ENCODE data around the gene CALB2.
"Not testable (repeated sequence)": the region's sequence is repeated elsewhere in the genome, so short reads cannot be mapped to it uniquely, and the experiment has no call there.

Gene CALB2

DNA sequence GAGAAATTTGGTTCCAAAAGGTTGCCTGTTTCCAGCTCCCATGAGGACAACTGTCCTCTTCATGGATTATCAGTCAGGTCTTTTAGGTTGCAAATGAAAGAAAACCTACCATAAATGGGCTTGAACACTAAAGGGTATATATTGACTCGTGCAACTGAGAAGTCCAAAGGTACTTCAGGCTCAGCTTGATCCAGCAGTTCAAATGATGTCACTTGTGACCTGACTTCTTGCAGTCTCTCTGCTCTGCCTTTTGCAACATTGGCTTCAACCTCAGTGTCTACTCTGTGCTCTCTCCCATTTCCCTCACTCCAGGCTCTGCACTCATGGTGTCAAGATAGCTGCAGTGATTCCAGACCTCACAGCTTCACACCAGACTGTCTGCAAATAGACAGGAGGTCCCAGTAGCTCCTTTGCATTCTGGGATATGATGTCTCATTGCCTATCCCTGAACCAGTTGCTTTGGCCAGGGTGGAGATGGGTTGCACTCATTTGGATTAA is 5.5 kb upstream of the CALB2 start:
- DNase-seq: no peak
- ATAC-seq: no peak

DNA sequence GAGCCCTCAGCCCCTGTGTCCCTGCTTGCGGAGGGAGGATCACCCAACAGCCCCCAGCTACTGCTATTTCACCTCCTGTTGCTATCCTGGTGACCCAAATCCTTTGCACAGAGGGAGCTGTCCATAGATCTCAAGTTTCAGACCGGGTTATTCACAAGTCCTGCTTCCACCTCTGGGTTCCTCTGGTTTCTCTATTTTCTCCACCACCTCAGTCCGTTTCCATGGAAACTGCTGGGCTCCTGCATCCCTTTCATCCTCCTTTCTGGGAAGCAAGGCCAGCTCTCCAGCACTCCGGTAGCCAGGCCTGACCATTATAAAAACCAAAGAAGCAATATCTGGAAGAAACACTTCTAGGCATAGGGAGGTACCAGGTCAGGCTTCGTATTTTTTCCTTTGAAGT is 4.8 kb upstream of the CALB2 start:
- ATAC-seq (no peak), DNase-seq (no peak)

DNA sequence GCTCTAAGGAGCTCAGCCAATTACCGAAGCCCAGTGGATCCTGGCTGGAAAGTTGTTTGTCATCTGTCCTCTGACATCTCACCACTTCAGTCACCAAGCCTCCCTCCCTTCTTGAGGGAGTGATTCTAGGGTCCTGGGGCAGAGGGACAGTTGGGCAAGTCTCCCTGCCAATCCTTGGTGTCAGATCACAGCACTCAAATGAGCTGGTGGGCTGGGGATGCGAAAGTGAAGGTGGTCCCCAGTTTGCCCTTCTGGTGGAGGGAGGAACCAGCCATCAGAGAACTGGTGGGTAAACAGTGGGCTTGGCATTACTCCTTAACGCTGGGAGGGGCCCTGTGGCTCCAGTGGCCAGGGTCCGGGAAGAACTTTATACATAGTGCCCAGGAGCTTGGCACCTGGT is 4.4 kb upstream of the CALB2 start:
- ATAC-seq (no peak), DNase-seq (no peak)

DNA sequence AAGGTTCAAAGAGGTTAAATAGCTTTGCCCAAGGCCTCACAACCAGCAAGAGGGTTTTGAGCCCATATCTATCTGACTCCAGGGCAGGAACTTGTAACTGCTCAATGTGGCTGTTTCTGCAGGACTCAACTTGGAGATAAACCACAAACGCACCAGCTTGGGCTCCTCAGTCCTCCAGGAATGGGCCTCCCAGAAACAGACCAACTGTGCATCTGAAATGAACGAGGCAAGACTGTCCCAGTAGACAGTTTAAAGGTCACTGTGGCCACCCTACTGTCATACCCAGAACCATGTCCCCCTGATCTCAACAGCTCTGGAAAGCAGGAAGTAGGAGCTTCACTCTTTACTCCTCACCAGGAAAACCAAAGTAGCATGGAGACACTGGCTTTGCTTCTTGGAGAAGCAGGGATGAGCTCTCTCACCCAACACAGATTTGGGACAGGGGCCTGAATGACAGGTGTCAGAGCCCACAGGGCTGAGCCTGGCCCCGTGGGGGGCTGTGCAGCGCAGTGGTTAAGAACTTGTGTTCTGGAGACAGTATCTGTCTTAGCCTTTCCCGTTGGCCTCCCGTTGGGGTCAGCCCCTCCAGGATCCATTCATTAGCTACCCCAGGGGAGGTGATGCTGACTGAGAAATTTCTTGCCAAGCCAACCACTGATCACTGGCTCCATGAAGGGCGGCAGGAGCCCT is 2.3 kb upstream of the CALB2 start:
- no peak for DNase-seq
- ATAC-seq: no peak

DNA sequence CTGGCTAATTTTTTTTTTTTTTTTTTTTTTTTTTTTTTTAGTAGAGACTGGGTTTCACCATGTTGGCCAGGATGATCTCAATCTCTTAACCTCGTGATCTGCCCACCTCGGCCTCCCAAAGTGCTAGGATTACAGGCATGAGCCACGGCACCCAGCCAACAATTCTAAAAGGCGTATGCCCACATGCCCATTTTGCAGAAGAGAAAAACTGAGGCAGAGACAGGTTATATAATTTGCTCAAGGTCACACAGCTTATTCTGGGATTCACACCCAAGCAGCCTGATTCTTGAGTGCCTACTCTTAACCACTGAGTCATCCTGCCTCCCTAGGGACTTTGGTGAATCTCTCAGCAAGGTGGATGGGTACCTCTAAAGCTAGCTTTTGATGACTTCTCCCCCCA is 1.6 kb upstream of the CALB2 start:
- ATAC-seq: not testable (repeated sequence)

DNA sequence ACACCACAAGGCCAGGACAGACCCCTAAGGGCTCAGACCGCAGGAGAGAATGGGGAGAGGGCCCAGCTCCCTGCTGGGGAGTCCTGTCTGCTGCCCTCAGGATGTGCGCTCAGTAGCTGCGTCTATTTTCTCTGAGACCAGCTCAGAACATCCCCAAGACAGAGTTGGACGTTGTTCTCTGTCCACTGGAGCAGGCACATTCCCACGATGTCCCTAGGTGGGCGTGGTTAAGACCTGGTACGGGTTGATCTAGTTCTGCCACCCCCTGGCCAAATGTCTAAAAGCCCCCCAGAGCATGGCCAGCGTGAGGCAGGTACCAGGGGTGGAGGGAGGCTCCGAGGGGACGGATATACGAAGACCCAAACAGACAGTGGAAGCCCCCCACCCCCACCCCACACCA is 842 bp upstream of the CALB2 start:
- no peak for DNase-seq
- no peak for ATAC-seq

More for the DNA sequence above, 1.6 kb upstream of the CALB2 start:
- DNase-seq: not testable (repeated sequence)

DNA sequence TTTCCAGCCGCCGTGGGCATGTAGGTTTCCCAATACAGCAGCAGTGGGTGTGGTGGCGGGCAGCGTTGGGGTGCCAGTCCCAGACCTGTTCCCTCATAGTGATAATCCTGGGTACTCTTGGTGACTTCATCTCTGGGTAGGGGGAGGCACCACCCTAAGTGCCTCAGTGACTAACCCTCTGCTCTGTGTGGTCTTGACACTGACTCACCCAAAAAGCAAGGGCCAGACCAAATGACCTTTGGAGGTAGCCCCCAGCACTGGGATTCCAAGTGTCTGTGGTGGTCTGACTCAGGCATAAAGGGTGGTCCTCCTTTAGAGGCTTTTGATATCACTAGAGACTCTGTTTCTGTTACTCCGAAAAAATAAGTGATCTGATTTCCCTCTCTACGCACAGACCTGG is 908 bp downstream of the CALB2 start:
- DNase-seq: no peak
- no peak for ATAC-seq

DNA sequence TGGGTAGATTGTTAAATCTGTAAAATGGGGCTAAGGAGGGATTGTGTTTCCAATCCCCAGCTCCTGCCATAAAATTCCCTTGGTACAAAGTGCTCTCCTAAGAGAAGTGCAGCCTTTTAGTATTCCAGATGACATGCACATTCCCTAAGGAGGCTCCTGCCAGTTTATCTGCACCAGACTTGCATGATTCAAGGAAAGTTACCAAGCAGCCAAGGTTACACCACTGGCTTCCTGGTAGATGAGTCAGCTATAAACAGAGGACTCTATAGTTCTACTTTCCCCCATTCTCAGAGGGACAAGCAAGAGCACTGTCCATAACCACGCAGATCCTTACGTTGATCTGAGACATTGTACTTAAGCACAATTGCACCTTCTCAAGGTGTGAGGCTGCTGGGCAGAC is 1.9 kb downstream of the CALB2 start:
- ATAC-seq (no peak), DNase-seq (no peak)

DNA sequence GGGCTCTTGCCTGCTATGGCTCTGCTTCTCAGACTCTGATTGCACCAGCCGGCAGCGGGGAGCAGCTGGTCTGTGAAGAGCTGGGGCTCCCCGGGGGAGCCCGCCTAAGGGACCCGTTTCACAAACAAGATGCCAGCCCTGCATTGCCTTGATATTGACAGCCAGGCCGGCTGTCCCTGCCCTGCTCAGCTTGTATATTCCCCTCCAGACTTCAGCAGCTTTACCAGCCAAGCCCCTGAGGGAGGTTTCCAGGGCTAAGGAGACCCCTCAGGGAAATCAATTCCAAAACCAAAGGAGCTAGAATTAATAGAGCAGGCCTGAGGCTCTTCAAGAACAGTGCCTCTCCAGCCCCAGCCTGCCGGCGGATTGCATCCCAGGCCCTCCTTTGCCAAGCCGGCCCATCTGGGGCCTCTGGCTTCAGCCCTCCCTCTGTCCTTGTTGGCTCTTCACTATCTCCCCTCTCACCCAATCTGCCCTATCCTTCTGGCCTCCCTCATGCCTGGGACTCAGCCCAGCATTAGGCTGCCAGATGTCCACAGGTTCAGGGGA is 5.7 kb downstream of the CALB2 start:
- no peak for ATAC-seq
- no peak for DNase-seq

DNA sequence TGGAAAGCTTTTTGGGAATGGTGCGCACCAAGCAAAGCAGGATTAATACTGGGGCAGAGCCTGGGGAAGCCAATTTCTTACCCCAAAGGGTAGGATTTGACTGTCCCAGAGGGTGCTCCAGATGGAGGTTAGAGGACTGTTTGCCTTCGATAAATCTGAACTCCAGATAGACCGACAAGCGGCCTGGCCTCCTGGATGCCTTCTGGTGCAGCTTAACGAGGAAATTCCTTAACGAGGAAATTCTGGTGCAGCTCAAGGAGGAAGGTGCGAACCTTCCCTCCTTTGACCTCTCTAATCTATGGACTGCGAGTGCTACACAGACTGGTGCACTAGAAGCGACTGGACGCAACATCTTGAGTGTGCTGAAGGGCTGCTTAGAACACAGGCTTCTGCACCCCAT is 6.5 kb downstream of the CALB2 start:
- DNase-seq (no peak), ATAC-seq (no peak)

DNA sequence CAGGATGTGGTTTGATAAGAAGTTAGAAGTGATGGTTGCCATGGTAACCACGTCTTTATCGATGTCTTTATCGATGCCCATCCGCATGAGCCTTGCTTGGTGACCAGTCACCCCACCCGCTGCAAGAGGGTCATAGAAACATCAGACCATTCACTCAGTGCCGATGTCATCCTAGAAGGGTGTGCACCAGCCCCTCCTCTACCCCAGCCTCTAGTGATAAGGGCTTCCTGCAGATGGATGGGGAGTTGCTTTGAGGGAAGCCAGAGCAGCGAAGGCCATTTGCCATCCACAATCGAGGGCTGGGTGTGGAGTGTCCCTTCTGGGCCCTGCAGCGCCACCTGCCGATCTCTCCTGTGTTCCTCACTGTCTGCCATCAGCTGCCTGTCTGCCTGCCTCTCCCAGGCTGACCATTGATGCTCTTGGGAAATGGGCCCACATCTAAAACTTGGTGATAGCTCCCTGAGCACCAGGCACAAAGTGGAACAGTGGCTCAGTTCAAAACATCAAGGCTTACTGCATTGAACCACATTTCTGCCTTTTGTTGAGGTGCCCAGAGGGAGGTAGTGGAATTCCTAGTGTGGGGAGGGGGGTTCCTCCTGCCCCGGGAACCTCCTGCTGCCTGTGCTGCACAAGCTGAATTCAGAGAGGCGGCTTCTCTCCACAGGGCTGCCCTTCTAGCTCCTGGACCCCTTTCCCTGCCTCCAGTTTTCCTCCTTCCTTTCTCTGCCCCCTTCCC is 8.9 kb downstream of the CALB2 start:
- DNase-seq (peak; percentile 55), ATAC-seq (peak; percentile 51)

DNA sequence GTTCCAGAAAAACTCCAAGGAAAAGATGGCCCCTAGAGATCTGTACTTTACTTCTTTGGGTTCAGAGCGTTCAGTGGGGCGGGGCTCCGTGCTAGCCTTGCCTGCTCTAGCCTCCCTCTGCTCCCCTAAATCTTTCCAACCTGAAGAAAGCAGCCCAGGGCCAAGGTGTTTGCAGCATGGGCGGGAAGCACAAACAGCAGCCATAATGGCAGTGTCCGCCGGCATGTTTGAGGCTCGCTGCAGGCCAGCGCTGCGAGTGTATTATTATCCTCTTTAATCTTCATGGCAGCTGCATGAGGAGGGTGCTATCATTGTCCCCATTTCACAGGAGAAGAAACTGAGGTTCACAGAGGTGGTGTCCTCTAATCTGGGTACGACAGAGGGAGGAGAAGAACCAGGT is 10.4 kb downstream of the CALB2 start:
- no peak for ATAC-seq
- DNase-seq: no peak

DNA sequence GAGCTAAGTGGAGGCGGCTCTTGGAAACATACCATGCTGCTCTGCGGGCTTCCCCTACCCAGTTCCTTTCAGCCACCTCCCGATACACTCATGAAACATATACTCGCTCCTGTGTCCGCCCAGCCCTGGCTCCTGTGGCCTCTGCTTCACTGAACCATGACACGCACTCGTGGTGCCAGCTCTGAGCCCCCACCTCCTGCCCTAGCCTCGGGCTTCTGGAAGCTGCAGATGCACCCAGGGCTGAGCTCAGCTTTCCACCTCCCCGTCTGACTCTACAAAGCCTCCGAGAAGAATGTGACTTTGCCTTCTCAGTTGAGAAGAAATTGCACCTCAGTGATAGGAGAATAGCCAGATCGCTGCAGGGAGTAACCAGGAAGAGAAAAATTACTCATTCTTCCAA is 11.0 kb downstream of the CALB2 start:
- ATAC-seq (no peak), DNase-seq (no peak)

DNA sequence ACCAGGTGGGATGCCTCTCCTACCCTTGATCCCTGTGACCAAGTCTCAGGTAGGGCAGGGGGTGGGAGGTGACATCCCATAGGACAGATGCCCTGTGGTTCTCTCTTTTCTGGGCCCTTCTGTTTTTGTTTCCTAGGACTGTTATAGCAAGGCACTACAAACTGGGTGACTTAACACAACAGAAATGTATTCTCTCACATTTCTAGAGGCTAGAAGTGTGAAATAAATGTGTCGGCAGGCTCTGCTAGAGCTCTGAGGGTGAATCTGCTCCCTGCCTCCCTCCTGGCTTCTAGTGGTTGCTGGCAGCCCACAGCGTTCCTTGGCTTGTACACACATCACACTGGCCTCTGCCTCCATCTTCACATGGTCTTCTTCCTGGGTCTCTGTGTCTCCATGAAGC is 12.7 kb downstream of the CALB2 start:
- DNase-seq (no peak), ATAC-seq (no peak)

DNA sequence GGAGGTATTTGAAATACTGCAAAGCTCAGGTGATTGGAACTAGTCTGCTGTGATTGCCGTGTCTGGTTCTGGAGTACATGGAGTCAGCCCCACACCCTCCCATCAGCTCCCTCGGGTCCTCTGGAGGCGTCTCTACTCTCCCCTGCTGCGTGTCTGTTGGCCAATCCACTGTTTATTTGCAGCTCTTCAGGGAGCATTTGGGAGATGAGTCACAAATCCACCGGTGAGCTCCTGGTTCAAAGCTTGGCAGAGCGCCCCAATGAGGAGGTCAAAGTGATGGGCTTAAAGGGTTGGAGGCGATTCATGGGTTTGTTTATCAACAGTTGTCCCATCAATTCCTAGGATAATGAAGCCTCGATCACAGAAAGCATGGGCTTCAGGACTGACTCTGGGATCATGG is 14.6 kb downstream of the CALB2 start:
- ATAC-seq (no peak), DNase-seq (no peak)

DNA sequence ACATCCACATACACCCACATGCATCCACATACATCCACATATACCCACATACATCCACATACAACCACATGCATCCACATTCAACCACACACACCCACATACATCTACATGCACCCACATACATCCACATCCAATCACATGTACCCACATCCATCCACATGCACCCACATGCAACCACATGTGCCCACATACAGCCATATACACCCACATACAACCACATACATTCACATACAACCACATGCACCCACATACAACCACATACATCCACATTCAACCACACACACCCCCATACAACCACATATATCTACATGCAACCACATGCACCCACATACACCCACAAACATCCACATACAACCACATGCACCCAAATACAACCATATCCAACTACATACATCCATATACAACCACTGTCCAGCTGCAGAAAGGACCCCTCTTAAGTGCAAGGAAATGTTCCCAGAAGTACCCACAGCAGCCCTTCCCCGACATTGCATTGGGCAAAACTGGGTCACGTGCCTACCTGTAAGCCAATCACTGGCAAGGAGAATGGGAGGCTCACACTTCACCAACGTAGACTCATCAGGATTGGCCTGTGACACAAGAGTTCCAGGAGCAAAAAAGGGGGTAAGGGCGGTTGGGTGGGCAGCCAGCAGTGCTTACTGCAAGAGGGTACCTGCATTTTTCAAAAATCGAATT is 18.1 kb downstream of the CALB2 start:
- DNase-seq (no peak), ATAC-seq (no peak)

DNA sequence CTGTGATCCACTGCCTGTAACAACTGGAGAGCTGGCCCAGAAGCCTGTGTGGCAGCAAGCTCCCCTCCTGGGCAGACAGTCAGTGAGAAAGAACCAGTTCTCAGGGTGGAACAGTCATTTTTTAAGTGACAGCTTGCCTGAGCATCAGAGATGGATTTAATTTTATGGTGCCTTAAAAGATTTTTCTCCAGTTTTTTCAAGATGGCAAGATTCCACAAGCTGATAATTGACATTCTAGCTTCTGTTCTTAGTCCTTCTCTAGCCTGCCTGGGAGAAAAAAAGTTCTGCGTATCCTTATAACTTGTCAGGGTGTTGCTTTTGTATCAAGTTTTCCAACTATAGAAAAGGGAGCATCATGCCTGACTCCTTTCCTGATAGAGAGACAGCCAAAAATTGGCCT is 21.2 kb downstream of the CALB2 start:
- ATAC-seq: no peak
- no peak for DNase-seq

DNA sequence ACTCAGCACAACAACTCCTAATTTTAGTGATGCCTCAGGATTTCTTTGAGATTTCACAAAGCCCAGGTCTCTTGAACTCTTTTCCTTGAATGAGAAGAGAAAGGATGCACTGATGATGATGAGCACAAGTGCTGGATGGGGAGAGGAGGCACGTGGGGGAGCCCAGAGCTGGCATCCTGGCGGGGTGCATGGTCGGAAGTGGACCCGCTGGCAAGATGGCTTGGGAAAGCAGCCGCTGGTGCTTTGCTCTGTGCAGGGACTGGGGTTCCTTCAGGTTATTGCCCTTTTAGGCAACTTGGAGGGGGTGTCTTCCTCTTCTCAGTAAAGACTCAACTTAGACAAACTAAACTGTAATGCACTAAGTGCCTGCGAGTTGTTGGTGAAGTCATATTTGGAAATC is 22.3 kb downstream of the CALB2 start:
- DNase-seq: no peak
- ATAC-seq: no peak

DNA sequence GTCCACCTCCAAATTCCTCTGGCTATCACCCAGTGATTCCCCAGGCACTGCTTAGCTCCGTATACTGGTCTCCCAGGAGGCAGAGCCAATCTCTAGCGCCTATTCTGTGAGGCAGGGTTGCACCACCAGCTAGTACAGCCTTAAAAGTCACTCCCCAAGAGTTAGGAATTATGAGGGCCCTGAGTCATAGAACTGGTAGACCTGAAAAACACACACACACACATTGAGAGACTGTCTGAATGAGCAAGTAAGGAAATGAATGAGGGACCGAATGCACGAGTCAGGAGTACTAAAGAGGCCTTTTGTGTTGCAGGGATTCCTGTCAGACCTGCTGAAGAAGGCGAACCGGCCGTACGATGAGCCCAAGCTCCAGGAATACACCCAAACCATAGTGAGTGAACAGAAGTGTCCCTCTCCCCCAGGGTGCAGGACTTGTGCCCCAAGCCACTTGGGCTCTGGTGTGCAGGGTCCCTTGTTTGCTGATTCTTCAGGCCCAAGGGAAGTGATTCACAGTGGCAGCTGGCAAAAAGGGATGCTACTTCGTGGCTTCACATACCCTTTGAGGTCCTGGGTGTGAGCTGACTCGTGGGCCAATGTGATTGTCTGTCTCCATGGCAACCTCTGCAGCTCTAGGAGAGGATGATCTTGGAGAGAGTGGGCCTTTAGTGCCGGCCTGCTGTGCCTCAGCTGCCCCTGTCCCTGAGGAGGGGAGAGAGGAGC is 24.7 kb downstream of the CALB2 start:
- ATAC-seq: peak; percentile 68
- DNase-seq: peak; percentile 5

DNA sequence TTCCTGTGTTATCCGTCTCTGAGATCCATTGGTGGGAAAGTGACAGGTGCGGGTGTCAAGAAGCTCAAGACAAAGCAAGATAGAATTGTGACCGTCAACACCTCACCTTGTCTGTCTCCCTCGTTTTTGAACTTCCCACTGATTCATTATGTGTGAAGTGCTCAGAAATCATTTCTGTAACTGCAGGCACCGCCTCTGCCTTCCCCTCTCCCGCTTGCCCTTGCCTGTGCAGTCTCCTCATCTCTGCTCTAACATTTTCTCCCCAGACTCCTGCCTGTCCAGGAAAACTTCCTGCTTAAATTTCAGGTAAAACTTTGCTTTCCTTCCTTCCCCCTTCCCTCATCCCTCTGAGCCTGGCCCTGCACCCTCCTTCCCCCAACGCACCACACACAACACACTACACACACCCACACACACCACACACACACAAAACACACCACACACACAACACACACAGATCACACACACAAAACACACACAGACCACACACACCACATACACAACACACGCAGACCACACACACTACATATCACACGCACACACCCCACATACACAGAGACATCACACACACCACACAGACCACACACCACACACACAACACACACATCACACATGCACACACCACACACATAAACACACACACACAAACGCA is 25.7 kb downstream of the CALB2 start:
- no peak for DNase-seq
- ATAC-seq: no peak

DNA sequence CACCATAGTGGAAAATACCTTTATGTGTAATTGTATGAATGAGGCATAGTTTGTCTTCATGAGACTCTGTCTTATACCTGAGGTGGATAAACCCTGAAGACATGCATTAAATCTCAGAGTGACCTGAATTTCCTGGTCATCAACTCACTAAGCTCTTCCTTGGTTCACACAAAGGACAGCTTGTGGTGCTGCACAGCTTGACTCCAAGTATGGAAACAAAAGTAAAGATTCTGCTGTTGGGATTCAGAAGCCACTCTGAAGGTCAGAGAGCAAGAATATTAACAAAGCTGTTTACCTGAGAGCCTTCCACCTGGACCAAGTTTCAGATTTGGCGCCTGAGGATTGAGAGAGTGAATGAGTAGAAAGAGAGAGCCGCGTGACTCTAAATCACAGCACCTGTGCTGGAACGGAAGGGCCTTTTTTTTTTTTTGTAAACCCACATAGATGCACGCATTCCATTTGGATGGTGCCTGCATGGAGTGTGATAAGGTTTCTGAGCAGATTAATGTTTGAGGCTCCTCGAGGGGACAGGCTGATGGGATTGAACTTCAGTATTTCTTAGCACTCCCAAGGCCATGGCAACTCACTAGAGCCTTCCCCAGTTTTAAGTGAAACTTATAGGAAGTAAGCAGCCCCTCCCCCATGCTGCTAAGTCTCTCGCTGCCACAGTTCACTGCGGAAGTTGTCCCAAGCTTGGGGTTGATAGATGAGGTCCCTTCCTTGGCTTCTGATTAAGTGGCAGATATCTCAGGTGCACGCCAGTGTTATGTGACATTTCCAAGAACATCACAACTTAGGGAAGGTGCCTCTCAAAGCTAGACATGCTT is 28.7 kb downstream of the CALB2 start:
- no peak for DNase-seq
- ATAC-seq: no peak

Measured in stimulated activated naive CD8-positive, alpha-beta T cell treated with anti-CD3 and anti-CD28 coated beads, Interleukin-15, Interleukin-2, amounts not matched to agents 100 U/mL and 50 U/mL, for 24 hours (primary cell).